Amygdala (tissue), 56 donors: Measurements from ENCODE around the gene ORMDL3.
A peak's percentile ranks its signal among the peaks of the same experiment; 100 is the strongest.

Experiments used
- DNase-seq, 56 donors: peaks; one replicate each; lab custom pipeline; 2025; lab: John Stamatoyannopoulos, UW

Gene ORMDL3

GRCh38 chr17:39927101-39927928, at the start of gene ORMDL3, which contains the start of gene LRRC3C:
TSS of gene ORMDL3 (minus strand) at chr17:39927601. CDS start at chr17:39924203, 3,398 bp downstream.
TSS of gene LRRC3C (plus strand) at chr17:39927732. CDS start at chr17:39941524, 13,792 bp downstream.
- DNase-seq, result peak; percentile 53 to 96 (median 90)

GRCh38 chr17:39975801-39976200, 48.4 kb upstream of the ORMDL3 start:
- no peak for DNase-seq

GRCh38 chr17:39974433-39974832, 47.0 kb upstream of the ORMDL3 start:
- DNase-seq, result no peak

- no peak for DNase-seq
Observed at GRCh38 chr17:39973496-39973895, 46.1 kb upstream of the ORMDL3 start.

GRCh38 chr17:39972271-39972670, 44.9 kb upstream of the ORMDL3 start:
- peak in 1 of 56 donors; percentile 12 for DNase-seq

- no peak for DNase-seq
Observed at GRCh38 chr17:39971076-39971603, 43.7 kb upstream of the ORMDL3 start.

- DNase-seq, result no peak
Observed at GRCh38 chr17:39970157-39970692, 42.8 kb upstream of the ORMDL3 start.

GRCh38 chr17:39969375-39969774, 42.0 kb upstream of the ORMDL3 start:
- DNase-seq, result no peak

- DNase-seq, result no peak
Observed at GRCh38 chr17:39968761-39969160, 41.4 kb upstream of the ORMDL3 start.

GRCh38 chr17:39966771-39967170, 39.4 kb upstream of the ORMDL3 start:
- DNase-seq, result no peak

GRCh38 chr17:39965017-39965699, 37.8 kb upstream of the ORMDL3 start:
- DNase-seq, result no peak

- no peak for DNase-seq
Observed at GRCh38 chr17:39963829-39964228, 36.4 kb upstream of the ORMDL3 start.

- DNase-seq, result no peak
Observed at GRCh38 chr17:39962642-39963220, 35.3 kb upstream of the ORMDL3 start, which contains the start of gene GSDMA. TSS of gene GSDMA (plus strand) at chr17:39963004. CDS start at chr17:39965688, 2,684 bp downstream.

- DNase-seq, result no peak
Observed at GRCh38 chr17:39960524-39961041, 33.2 kb upstream of the ORMDL3 start.

GRCh38 chr17:39955726-39956225, 28.4 kb upstream of the ORMDL3 start:
- no peak for DNase-seq

GRCh38 chr17:39954876-39955275, 27.5 kb upstream of the ORMDL3 start:
- no peak for DNase-seq

- DNase-seq, result no peak
Observed at GRCh38 chr17:39953471-39953888, 26.1 kb upstream of the ORMDL3 start.

GRCh38 chr17:39952680-39953470, 25.5 kb upstream of the ORMDL3 start:
- DNase-seq, result peak in 55 of 56 donors; percentile 68 to 100 (median 97)

- DNase-seq, result no peak
Observed at GRCh38 chr17:39951924-39952679, 24.7 kb upstream of the ORMDL3 start.
